ENCODE data around the gene SLC16A7.

The SLC16A7 gene

DNA sequence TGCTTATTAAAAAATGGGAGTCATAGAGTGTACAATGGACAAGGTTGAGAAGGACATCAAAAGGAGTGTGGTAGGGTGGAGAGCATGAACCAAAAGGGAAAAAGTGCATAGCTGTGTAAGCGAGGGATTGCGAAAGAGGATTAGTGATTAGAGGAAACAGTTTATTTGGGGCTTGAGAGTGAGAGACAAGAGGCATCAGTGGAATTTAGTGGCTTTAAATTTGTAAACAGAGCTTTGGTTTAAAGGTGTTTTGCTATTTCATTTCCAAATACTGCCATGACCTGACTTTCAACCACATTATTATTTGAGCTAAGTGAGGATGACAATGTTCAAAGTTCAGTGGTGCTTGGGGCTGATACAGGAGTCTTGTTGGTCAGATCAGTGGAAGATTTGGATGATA is 53.4 kb downstream of the SLC16A7 start:
- no peak overlapping the region for H3K9ac ChIP-seq (ENCODE audit: low read length in 2 of 2)
- H3K36me3 ChIP-seq (ENCODE audit: control insufficient read depth in 2 of 2, insufficient read depth in 2 of 2, low read length in 2 of 2), result no peaks in the 10 kb centered on the region
- H3K27me3 ChIP-seq (ENCODE audit: control insufficient read depth in 1 of 2, insufficient read depth in 2 of 2, low read length in 2 of 2), result no peaks in the 10 kb centered on the region
- H3K9me3 ChIP-seq (ENCODE audit: control insufficient read depth in 2 of 2, low read length in 2 of 2), result no peaks in the 10 kb centered on the region
- no peak overlapping the region for H3K4me3 ChIP-seq (ENCODE audit: low read length in 2 of 2)
- no peak overlapping the region for H3K27ac ChIP-seq (ENCODE audit: low read length)
- no peaks in the 10 kb centered on the region for H3K4me1 ChIP-seq (ENCODE audit: control insufficient read depth, insufficient read depth, low read length)

DNA sequence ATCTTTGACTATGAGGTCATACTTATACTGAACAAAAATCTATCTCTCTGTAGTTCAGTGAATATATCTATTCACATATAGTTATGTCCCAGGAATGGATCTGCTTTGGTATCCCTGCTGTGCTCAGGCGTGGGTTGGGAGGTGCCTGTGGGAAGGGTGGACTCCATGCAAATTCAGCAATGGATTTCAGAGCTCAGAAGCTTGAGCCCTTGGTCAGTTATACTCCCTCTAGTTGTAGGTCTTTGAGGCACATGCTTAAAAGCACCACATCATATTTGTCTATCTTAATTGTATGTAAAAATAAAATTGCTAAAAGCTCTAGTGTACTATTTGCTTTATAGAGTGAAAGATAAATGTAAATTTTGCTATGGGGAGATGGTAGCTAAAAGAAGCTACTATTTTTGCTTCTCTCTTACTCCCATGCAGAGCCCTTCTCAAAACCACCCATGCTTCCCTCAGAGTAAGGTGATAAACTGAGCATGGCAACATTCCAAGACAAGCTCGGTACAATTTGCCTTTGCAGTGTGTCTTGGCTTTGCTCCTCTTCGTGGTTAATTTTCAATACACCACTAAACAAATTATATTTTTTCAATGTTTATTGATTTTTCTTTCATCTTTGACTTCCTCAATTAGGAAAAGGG is 54.9 kb downstream of the SLC16A7 start:
- Histone ChIP-seq H3K4me1 (ENCODE audit: control insufficient read depth, insufficient read depth, low read length) (no peaks in the 10 kb centered on the region), H3K27me3 (ENCODE audit: control insufficient read depth in 1 of 2, insufficient read depth in 2 of 2, low read length in 2 of 2) (no peaks in the 10 kb centered on the region), H3K9ac (ENCODE audit: low read length in 2 of 2) (no peak overlapping the region), H3K27ac (ENCODE audit: low read length) (no peak overlapping the region), H3K9me3 (ENCODE audit: control insufficient read depth in 2 of 2, low read length in 2 of 2) (no peaks in the 10 kb centered on the region), H3K4me3 (ENCODE audit: low read length in 2 of 2) (no peak overlapping the region), H3K36me3 (ENCODE audit: control insufficient read depth in 2 of 2, insufficient read depth in 2 of 2, low read length in 2 of 2) (no peaks in the 10 kb centered on the region)

GRCh38 chr12:59651229-59651920 is 55.5 kb downstream of the SLC16A7 start:
- Histone ChIP-seq H3K36me3 (ENCODE audit: control insufficient read depth in 2 of 2, insufficient read depth in 2 of 2, low read length in 2 of 2) (no peaks in the 10 kb centered on the region), H3K4me1 (ENCODE audit: control insufficient read depth, insufficient read depth, low read length) (no peaks in the 10 kb centered on the region), H3K27ac (ENCODE audit: low read length) (no peak overlapping the region), H3K4me3 (ENCODE audit: low read length in 2 of 2) (no peak overlapping the region), H3K9ac (ENCODE audit: low read length in 2 of 2) (no peak overlapping the region), H3K9me3 (ENCODE audit: control insufficient read depth in 2 of 2, low read length in 2 of 2) (no peaks in the 10 kb centered on the region), H3K27me3 (ENCODE audit: control insufficient read depth in 1 of 2, insufficient read depth in 2 of 2, low read length in 2 of 2) (no peaks in the 10 kb centered on the region)

DNA sequence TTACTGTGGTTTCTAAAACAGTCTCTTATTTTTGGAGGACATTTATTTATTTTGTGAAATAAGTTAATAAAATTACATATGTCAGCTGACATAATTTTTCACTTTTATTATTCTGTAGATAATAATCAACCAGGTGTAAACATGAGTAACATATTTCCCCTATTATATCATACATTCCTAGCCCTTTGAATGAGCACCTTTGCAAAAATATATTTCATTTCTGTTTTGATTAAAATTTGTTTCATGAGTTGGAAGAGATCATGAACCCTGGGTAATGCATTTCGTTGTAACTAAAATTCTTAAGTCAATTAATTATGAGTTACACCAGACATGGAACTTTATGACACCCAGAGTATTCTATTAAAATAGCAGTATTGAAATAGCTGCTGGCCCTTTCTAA is 56.3 kb downstream of the SLC16A7 start:
- Histone ChIP-seq H3K4me3 (ENCODE audit: low read length in 2 of 2) (no peak overlapping the region), H3K4me1 (ENCODE audit: control insufficient read depth, insufficient read depth, low read length) (no peaks in the 10 kb centered on the region), H3K9me3 (ENCODE audit: control insufficient read depth in 2 of 2, low read length in 2 of 2) (no peaks in the 10 kb centered on the region), H3K27me3 (ENCODE audit: control insufficient read depth in 1 of 2, insufficient read depth in 2 of 2, low read length in 2 of 2) (no peaks in the 10 kb centered on the region), H3K36me3 (ENCODE audit: control insufficient read depth in 2 of 2, insufficient read depth in 2 of 2, low read length in 2 of 2) (no peaks in the 10 kb centered on the region), H3K27ac (ENCODE audit: low read length) (no peak overlapping the region), H3K9ac (ENCODE audit: low read length in 2 of 2) (no peak overlapping the region)

- Histone ChIP-seq H3K9me3 (ENCODE audit: control insufficient read depth in 2 of 2, low read length in 2 of 2) (no peaks in the 10 kb centered on the region), H3K36me3 (ENCODE audit: control insufficient read depth in 2 of 2, insufficient read depth in 2 of 2, low read length in 2 of 2) (no peaks in the 10 kb centered on the region), H3K27ac (ENCODE audit: low read length) (no peak overlapping the region), H3K9ac (ENCODE audit: low read length in 2 of 2) (no peak overlapping the region), H3K27me3 (ENCODE audit: control insufficient read depth in 1 of 2, insufficient read depth in 2 of 2, low read length in 2 of 2) (no peaks in the 10 kb centered on the region), H3K4me1 (ENCODE audit: control insufficient read depth, insufficient read depth, low read length) (no peaks in the 10 kb centered on the region), H3K4me3 (ENCODE audit: low read length in 2 of 2) (no peak overlapping the region)
Measured at GRCh38 chr12:59654061-59654460, 58.2 kb downstream of the SLC16A7 start.

GRCh38 chr12:59657266-59657665 is 61.4 kb downstream of the SLC16A7 start:
- H3K4me1 ChIP-seq (ENCODE audit: control insufficient read depth, insufficient read depth, low read length), result no peaks in the 10 kb centered on the region
- no peak overlapping the region for H3K9ac ChIP-seq (ENCODE audit: low read length in 2 of 2)
- H3K36me3 ChIP-seq (ENCODE audit: control insufficient read depth in 2 of 2, insufficient read depth in 2 of 2, low read length in 2 of 2), result no peaks in the 10 kb centered on the region
- H3K27me3 ChIP-seq (ENCODE audit: control insufficient read depth in 1 of 2, insufficient read depth in 2 of 2, low read length in 2 of 2), result no peaks in the 10 kb centered on the region
- no peaks in the 10 kb centered on the region for H3K9me3 ChIP-seq (ENCODE audit: control insufficient read depth in 2 of 2, low read length in 2 of 2)
- no peak overlapping the region for H3K27ac ChIP-seq (ENCODE audit: low read length)
- H3K4me3 ChIP-seq (ENCODE audit: low read length in 2 of 2), result no peak overlapping the region

DNA sequence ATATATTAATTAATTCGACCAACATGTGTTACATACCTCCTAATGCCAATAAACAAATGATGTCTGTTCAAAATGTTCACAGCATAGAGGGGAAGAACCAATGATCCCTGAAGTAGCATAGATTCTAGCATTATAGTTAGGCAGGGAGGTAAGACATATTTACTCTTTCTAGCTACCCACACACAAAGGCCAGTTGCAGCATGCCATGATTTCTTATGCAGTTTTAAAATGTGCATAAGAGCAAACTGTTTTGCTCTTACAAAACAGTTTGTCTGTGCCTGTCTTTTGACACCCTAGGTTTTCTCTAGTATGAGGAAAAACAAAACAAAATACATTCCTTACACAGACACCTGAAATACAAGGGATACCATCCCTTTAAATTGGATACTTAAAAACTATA is 61.9 kb downstream of the SLC16A7 start:
- no peak overlapping the region for H3K4me3 ChIP-seq (ENCODE audit: low read length in 2 of 2)
- H3K9me3 ChIP-seq (ENCODE audit: control insufficient read depth in 2 of 2, low read length in 2 of 2), result no peaks in the 10 kb centered on the region
- no peak overlapping the region for H3K27ac ChIP-seq (ENCODE audit: low read length)
- no peaks in the 10 kb centered on the region for H3K36me3 ChIP-seq (ENCODE audit: control insufficient read depth in 2 of 2, insufficient read depth in 2 of 2, low read length in 2 of 2)
- H3K27me3 ChIP-seq (ENCODE audit: control insufficient read depth in 1 of 2, insufficient read depth in 2 of 2, low read length in 2 of 2), result no peaks in the 10 kb centered on the region
- H3K9ac ChIP-seq (ENCODE audit: low read length in 2 of 2), result no peak overlapping the region
- H3K4me1 ChIP-seq (ENCODE audit: control insufficient read depth, insufficient read depth, low read length), result no peaks in the 10 kb centered on the region

DNA sequence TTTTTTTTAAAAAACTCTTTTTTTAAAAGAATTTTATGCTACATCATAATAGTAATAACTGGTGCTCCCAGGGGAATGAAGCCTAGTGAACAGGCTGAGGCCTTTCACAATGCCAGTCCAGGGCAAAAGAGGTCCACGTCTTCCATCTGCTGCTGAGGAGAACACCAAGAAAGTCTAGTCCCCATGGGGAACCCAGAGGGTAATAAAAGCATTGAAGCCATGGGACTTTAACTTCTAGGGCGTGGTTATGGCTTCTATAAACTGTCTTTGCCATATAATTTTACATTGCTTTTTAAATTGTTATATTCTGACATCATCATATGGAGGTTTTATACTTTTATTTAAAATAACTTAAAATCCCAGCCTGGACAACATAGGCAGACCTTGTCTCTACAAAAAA is 64.3 kb downstream of the SLC16A7 start:
- Histone ChIP-seq H3K36me3 (ENCODE audit: control insufficient read depth in 2 of 2, insufficient read depth in 2 of 2, low read length in 2 of 2) (no peaks in the 10 kb centered on the region), H3K9ac (ENCODE audit: low read length in 2 of 2) (no peak overlapping the region), H3K4me3 (ENCODE audit: low read length in 2 of 2) (no peak overlapping the region), H3K9me3 (ENCODE audit: control insufficient read depth in 2 of 2, low read length in 2 of 2) (no peaks in the 10 kb centered on the region), H3K4me1 (ENCODE audit: control insufficient read depth, insufficient read depth, low read length) (no peaks in the 10 kb centered on the region), H3K27me3 (ENCODE audit: control insufficient read depth in 1 of 2, insufficient read depth in 2 of 2, low read length in 2 of 2) (no peaks in the 10 kb centered on the region), H3K27ac (ENCODE audit: low read length) (no peak overlapping the region)

DNA sequence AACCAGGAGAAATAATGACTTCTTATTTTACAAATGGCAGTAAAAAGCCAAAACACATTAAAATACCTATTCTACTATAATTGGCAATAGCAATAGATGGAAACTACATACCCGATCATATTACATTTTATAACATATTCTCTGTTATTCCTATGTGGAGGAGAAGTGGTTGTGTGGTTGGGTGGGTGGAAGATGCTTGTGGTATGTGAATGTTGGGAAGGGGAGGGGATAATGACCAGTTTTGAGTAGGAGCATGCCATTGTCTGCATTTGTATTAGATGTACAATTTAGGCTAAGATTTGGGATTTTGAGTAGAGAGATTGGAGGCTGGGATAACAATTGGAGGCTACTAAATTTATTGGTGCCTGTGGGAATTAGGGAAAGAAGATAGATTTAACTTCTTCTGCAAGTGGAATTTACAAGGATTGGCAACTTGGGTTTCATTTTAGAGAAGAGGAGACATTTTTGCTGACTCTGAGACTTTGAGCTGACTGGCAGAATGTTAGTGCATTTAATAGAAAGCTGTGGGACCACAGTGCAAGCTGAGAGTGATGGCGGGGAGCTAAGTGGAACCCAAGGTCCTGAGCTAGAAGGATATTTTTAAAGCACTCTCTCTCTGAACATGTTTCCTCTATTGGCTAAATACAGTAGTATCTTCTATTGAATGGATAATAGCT is 65.2 kb downstream of the SLC16A7 start:
- Histone ChIP-seq H3K4me3 (ENCODE audit: low read length in 2 of 2) (no peak overlapping the region), H3K9ac (ENCODE audit: low read length in 2 of 2) (no peak overlapping the region), H3K4me1 (ENCODE audit: control insufficient read depth, insufficient read depth, low read length) (no peaks in the 10 kb centered on the region), H3K27me3 (ENCODE audit: control insufficient read depth in 1 of 2, insufficient read depth in 2 of 2, low read length in 2 of 2) (no peaks in the 10 kb centered on the region), H3K36me3 (ENCODE audit: control insufficient read depth in 2 of 2, insufficient read depth in 2 of 2, low read length in 2 of 2) (no peaks in the 10 kb centered on the region), H3K9me3 (ENCODE audit: control insufficient read depth in 2 of 2, low read length in 2 of 2) (no peaks in the 10 kb centered on the region), H3K27ac (ENCODE audit: low read length) (no peak overlapping the region)

DNA sequence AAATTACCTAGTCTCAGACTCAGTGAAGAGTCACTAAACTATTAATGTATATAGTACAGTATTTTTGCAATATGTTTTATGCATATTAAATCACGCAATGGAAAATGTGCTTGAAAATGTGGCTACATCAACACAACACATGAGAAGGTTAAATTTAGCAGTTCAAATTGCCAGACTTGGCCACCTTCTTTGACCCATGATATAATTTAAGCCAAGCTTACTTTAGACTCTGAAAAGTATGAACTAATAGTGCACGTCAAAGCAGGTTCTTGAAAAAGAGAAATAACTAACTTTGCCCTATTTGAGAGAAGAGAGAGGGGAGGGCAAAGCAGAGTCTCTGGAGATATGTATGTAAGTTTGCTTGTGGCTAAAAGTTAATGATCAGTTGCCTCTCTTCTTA is 68.7 kb downstream of the SLC16A7 start:
- H3K9me3 ChIP-seq (ENCODE audit: control insufficient read depth in 2 of 2, low read length in 2 of 2), result no peaks in the 10 kb centered on the region
- no peak overlapping the region for H3K9ac ChIP-seq (ENCODE audit: low read length in 2 of 2)
- no peak overlapping the region for H3K4me3 ChIP-seq (ENCODE audit: low read length in 2 of 2)
- H3K27me3 ChIP-seq (ENCODE audit: control insufficient read depth in 1 of 2, insufficient read depth in 2 of 2, low read length in 2 of 2), result no peaks in the 10 kb centered on the region
- no peaks in the 10 kb centered on the region for H3K4me1 ChIP-seq (ENCODE audit: control insufficient read depth, insufficient read depth, low read length)
- H3K36me3 ChIP-seq (ENCODE audit: control insufficient read depth in 2 of 2, insufficient read depth in 2 of 2, low read length in 2 of 2), result no peaks in the 10 kb centered on the region
- H3K27ac ChIP-seq (ENCODE audit: low read length), result no peak overlapping the region

- no peak overlapping the region for H3K27ac ChIP-seq (ENCODE audit: low read length)
- H3K4me3 ChIP-seq (ENCODE audit: low read length in 2 of 2), result no peak overlapping the region
- H3K9ac ChIP-seq (ENCODE audit: low read length in 2 of 2), result no peak overlapping the region
- no peaks in the 10 kb centered on the region for H3K9me3 ChIP-seq (ENCODE audit: control insufficient read depth in 2 of 2, low read length in 2 of 2)
- H3K36me3 ChIP-seq (ENCODE audit: control insufficient read depth in 2 of 2, insufficient read depth in 2 of 2, low read length in 2 of 2), result no peaks in the 10 kb centered on the region
- H3K27me3 ChIP-seq (ENCODE audit: control insufficient read depth in 1 of 2, insufficient read depth in 2 of 2, low read length in 2 of 2), result no peaks in the 10 kb centered on the region
- H3K4me1 ChIP-seq (ENCODE audit: control insufficient read depth, insufficient read depth, low read length), result no peaks in the 10 kb centered on the region
Measured at GRCh38 chr12:59665701-59666100, 69.9 kb downstream of the SLC16A7 start.
